Measurements from ENCODE around the gene MYO15A. TPM values are rescaled to one million over a fixed set of nuclear protein-coding genes. Genes with fewer than 3 reads are reported as not detected.

The MYO15A gene
- total and polyA plus RNA-seq, 2 of the 4 experiments (the other 2 are of a cell fraction), result 0.18 to 1.1 TPM

DNA sequence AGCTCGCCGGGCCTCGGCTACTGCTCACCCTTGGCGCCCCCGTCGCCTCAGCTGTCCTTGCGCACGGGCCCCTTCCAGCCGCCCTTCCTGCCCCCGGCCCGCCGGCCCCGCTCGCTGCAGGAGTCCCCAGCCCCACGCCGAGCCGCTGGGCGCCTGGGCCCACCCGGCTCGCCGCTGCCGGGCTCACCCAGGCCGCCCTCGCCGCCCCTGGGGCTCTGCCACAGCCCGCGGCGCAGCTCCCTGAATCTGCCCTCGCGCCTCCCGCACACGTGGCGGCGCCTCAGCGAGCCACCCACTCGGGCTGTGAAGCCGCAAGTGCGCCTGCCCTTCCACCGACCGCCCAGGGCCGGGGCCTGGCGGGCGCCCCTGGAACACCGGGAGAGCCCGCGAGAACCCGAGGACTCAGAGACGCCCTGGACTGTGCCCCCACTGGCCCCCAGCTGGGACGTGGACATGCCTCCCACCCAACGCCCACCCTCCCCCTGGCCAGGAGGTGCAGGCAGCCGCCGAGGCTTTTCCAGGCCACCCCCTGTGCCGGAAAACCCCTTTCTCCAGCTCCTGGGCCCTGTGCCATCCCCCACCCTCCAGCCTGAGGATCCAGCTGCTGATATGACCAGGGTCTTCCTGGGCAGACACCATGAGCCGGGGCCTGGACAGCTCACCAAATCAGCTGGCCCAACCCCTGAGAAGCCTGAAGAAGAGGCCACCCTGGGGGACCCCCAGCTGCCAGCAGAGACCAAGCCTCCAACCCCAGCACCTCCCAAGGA lies 12.8 kb downstream of the MYO15A start:
- no peak overlapping the region for H2AK9ac ChIP-seq (replicated peaks; ENCODE audit: low read depth, low read length, poor library complexity)
- H3K4ac ChIP-seq (ENCODE audit: low read depth, low read length), result no peak overlapping the region
- no peak overlapping the region for H3K4me3 ChIP-seq (ENCODE audit: insufficient read depth, low read depth, low read length)
- in situ Hi-C loops (cut with MboI; ENCODE audit: low sequenced_read_pairs) (no loop called here), intact Hi-C loops (cut with micrococcal nuclease) (no loop called here), dilution Hi-C loops (cut with HindIII; ENCODE audit: low sequenced_read_pairs, unreplicated experiment) (no loop called here)
- no peak for DNase-seq
- 85% methylated on average over 28 of the region's 54 CpGs; no CpG with 5 or more reads in 1 of the 2 experiments for WGBS, 2 experiments (ENCODE audit: extremely low coverage in 2 of 2, insufficient read length in 1 of 2)
- TF ChIP-seq POLR2A (IDR thresholded peaks at IDR 0.05; ENCODE audit: low read depth, low read length) (no peak), CHD1 (IDR thresholded peaks at IDR 0.05; ENCODE audit: low read depth, low read length) (no peak), CTCF (conservative IDR thresholded peaks at IDR 0.05; ENCODE audit: low read depth, low read length) (no peak), CEBPB (IDR thresholded peaks at IDR 0.05; ENCODE audit: low read depth, low read length) (no peak), FOS (IDR thresholded peaks at IDR 0.05; ENCODE audit: low read depth, low read length) (no peak), RFX5 (IDR thresholded peaks at IDR 0.05; ENCODE audit: low read depth, low read length) (no peak), NFE2L2 (IDR thresholded peaks at IDR 0.05; ENCODE audit: low read depth, low read length) (no peak)
- no peak overlapping the region for H3K23ac ChIP-seq (ENCODE audit: low read depth, low read length)
- no peaks in the 10 kb centered on the region for H3K9me1 ChIP-seq (ENCODE audit: insufficient read depth, low read length)
- no peak overlapping the region for H2AK5ac ChIP-seq (ENCODE audit: low read depth, low read length)
- H3K27me3 ChIP-seq (ENCODE audit: control insufficient read depth, insufficient read depth, low read length), result peaks cover 10% of the 10 kb centered on the region; the same call in 1 of the 2 replicates
- H3K79me1 ChIP-seq (ENCODE audit: low read depth in 1 of 2, low read length in 2 of 2), result no peaks in the 10 kb centered on the region
- no peaks in the 10 kb centered on the region for H4K20me1 ChIP-seq (ENCODE audit: insufficient read depth, low read length)
- peaks cover 9% of the 10 kb centered on the region for H3K9me3 ChIP-seq (ENCODE audit: control insufficient read depth, insufficient read depth, low read length)
- no peak overlapping the region for H4K8ac ChIP-seq (ENCODE audit: low read depth in 2 of 2, low read length in 2 of 2)
- H3K14ac ChIP-seq (replicated peaks; ENCODE audit: low read depth, low read length), result no peak overlapping the region
- ATAC-seq (ENCODE audit: low read depth), result no peak
- no peaks in the 10 kb centered on the region for H3K36me3 ChIP-seq (ENCODE audit: control insufficient read depth, insufficient read depth, low read length)
- H3K9ac ChIP-seq (ENCODE audit: low read depth, low read length), result no peak overlapping the region
- no peak overlapping the region for H2BK15ac ChIP-seq (ENCODE audit: low read depth, low read length)
- H3K4me1 ChIP-seq (ENCODE audit: control insufficient read depth, insufficient read depth, low read length), result peaks cover 7% of the 10 kb centered on the region; the same call in 1 of the 2 replicates
- BruUV-seq (replicated peaks), result no TSS peak
- no peak overlapping the region for H2AFZ ChIP-seq (replicated peaks; ENCODE audit: low read length, poor library complexity)
- H3K18ac ChIP-seq (ENCODE audit: low read depth, low read length), result no peak overlapping the region
- H4K5ac ChIP-seq (ENCODE audit: low read depth, low read length), result no peak overlapping the region
- no peak overlapping the region for H3K4me2 ChIP-seq (ENCODE audit: low read depth, low read length)
- ChIA-PET POLR2A (ENCODE audit: unreplicated experiment) (no interaction called here), CTCF (no interaction called here)
- no peak overlapping the region for H4K91ac ChIP-seq (ENCODE audit: insufficient read depth, low read depth, low read length)
- no peak overlapping the region for H2BK5ac ChIP-seq (ENCODE audit: low read depth, low read length, poor library complexity, severe bottlenecking)
- H3K27ac ChIP-seq (ENCODE audit: insufficient read depth, low read length), result no peak overlapping the region
- no peak overlapping the region for H3K56ac ChIP-seq (ENCODE audit: extremely low read depth, insufficient read depth, low read length)
- no peak overlapping the region for H2BK20ac ChIP-seq (ENCODE audit: low read depth, low read length)
- H2BK120ac ChIP-seq (ENCODE audit: low read depth, low read length), result no peak overlapping the region
